Osteoblast (primary cell): ENCODE results near the gene PDE4B. TPM values are rescaled to one million over a fixed set of nuclear protein-coding genes. Genes with fewer than 3 reads are reported as not detected.

Experiments used
- DNase-seq: peaks from one replicate; pipeline ENCODE4 v3.0.0; 2011; ENCODE audit warnings: low spot score, mixed read lengths; ENCODE audit not compliant: insufficient read length; ENCODE audit errors: missing footprints
- H2AFZ ChIP-seq: 2 replicates; pipeline ENCODE4 v1.6.0; 2011; ENCODE audit warnings: mild to moderate bottlenecking, low read length
- H3K27ac ChIP-seq: 2 replicates; pipeline ENCODE4 v1.5.1; 2011; ENCODE audit warnings: mild to moderate bottlenecking, low read depth, low read length, moderate library complexity
- H3K27me3 ChIP-seq: 2 replicates; pipeline ENCODE4 v1.6.0; 2012; ENCODE audit warnings: mild to moderate bottlenecking, control low read depth, inconsistent platforms, low read length, moderate library complexity; ENCODE audit not compliant: insufficient read depth
- H3K36me3 ChIP-seq: 2 replicates; pipeline ENCODE4 v1.5.1; 2011; ENCODE audit warnings: mild to moderate bottlenecking, low read length, control low read depth, moderate library complexity; ENCODE audit not compliant: insufficient read depth
- H3K4me1 ChIP-seq: 2 replicates; pipeline ENCODE4 v1.5.1; 2011; ENCODE audit warnings: mild to moderate bottlenecking, low read length, control low read depth, moderate library complexity; ENCODE audit not compliant: insufficient read depth
- H3K4me2 ChIP-seq: 2 replicates; pipeline ENCODE4 v1.6.0; 2011; ENCODE audit warnings: mild to moderate bottlenecking, low read length; ENCODE audit not compliant: insufficient read depth
- H3K4me3 ChIP-seq: fragments of 200-600 bp; sonication (generic); 3 replicates; pipeline ENCODE4 v1.5.1; 2012; ENCODE audit warnings: mild to moderate bottlenecking, low read length, inconsistent platforms; ENCODE audit not compliant: insufficient read depth
- H3K79me2 ChIP-seq: 2 replicates; pipeline ENCODE4 v1.6.0; 2012; ENCODE audit warnings: mild to moderate bottlenecking, low read length, control low read depth, inconsistent platforms; ENCODE audit not compliant: insufficient read depth
- H3K9me3 ChIP-seq: 2 replicates; pipeline ENCODE4 v1.5.1; 2011; ENCODE audit warnings: low read depth, low read length, control low read depth
- H4K20me1 ChIP-seq: 2 replicates; pipeline ENCODE4 v1.6.0; 2012; ENCODE audit warnings: mild to moderate bottlenecking, low read length, control low read depth; ENCODE audit not compliant: insufficient read depth
- CTCF ChIP-seq: IDR thresholded peaks from 2 replicates; pipeline ENCODE4 v1.5.1; 2011; ENCODE audit warnings: mild to moderate bottlenecking, low read depth, low read length, moderate library complexity; ENCODE audit errors: extremely low read depth
- total RNA-seq: library from RNA; depleted of rRNA; stranded (reverse); fragments of >200 nt; gene quantifications from 2 replicates; pipeline ENCODE4 v1.2.3, GENCODE V29; 2012

The PDE4B gene
- total RNA-seq, 1 donor, result 21.4 TPM

- Histone ChIP-seq H4K20me1 (no peaks in the 10 kb centered on the region), H3K4me1 (no peaks in the 10 kb centered on the region), H3K27ac (no peak overlapping the region), H3K4me3 (no peak overlapping the region), H3K27me3 (no peaks in the 10 kb centered on the region), H2AFZ (no peak overlapping the region), H3K4me2 (no peak overlapping the region), H3K36me3 (no peaks in the 10 kb centered on the region), H3K79me2 (no peaks in the 10 kb centered on the region), H3K9me3 (no peaks in the 10 kb centered on the region)
- no peak for DNase-seq
- no peak for TF ChIP-seq CTCF
Observed at GRCh38 chr1:65764052-65764451, 28.6 kb upstream of the PDE4B start.

- Histone ChIP-seq H2AFZ (no peak overlapping the region), H3K27me3 (no peaks in the 10 kb centered on the region), H3K79me2 (no peaks in the 10 kb centered on the region), H4K20me1 (no peaks in the 10 kb centered on the region), H3K4me3 (no peak overlapping the region), H3K4me1 (no peaks in the 10 kb centered on the region), H3K4me2 (no peak overlapping the region), H3K9me3 (no peaks in the 10 kb centered on the region), H3K36me3 (no peaks in the 10 kb centered on the region), H3K27ac (no peak overlapping the region)
- DNase-seq, result no peak
- TF ChIP-seq CTCF, result no peak
Observed at GRCh38 chr1:65765631-65766030, 27.1 kb upstream of the PDE4B start.

- Histone ChIP-seq H2AFZ (no peak overlapping the region), H3K79me2 (no peaks in the 10 kb centered on the region), H3K4me3 (no peak overlapping the region), H3K4me2 (peak overlapping the region; percentile 11), H3K27ac (no peak overlapping the region), H3K9me3 (no peaks in the 10 kb centered on the region), H4K20me1 (no peaks in the 10 kb centered on the region), H3K4me1 (peaks cover 10% of the 10 kb centered on the region), H3K27me3 (no peaks in the 10 kb centered on the region), H3K36me3 (no peaks in the 10 kb centered on the region)
- no peak for DNase-seq
- no peak for TF ChIP-seq CTCF
Observed at GRCh38 chr1:65769636-65770035, 23.1 kb upstream of the PDE4B start.

GRCh38 chr1:65772607-65773006 is 20.1 kb upstream of the PDE4B start:
- Histone ChIP-seq H3K4me2 (no peak overlapping the region), H3K4me1 (peaks cover 10% of the 10 kb centered on the region), H3K79me2 (no peaks in the 10 kb centered on the region), H3K9me3 (no peaks in the 10 kb centered on the region), H3K36me3 (no peaks in the 10 kb centered on the region), H3K27me3 (no peaks in the 10 kb centered on the region), H2AFZ (no peak overlapping the region), H3K27ac (no peak overlapping the region), H4K20me1 (no peaks in the 10 kb centered on the region), H3K4me3 (no peak overlapping the region)
- TF ChIP-seq CTCF, result no peak
- no peak for DNase-seq
